ENCODE measurements around the gene GOLGA6L10.
"Not testable (repeated sequence)": the region's sequence is repeated elsewhere in the genome, so short reads cannot be mapped to it uniquely, and the experiment has no call there.

GOLGA6L10 gene

DNA sequence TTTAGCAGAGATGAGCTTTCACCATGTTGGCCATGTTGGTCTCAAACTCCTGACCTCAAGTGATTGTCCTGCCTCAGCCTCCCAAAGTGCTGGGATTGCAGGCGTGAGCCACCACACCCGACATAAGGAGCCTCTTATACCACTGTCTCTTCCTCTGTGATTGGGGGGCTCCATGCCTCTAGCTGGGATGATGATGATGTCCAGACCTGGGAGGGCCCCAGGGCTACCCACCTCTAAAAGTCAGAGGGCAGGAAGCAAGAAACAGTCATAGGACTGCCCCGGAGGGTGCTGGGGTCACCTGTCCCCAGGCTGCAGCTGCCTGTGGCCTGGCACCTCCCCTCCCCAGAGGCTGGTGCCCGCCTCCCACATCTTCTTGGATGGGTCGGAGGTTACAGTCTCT lies 5.4 kb downstream of the GOLGA6L10 start:
- not testable (repeated sequence) for DNase-seq (ENCODE audit: low read depth in 2 of 2)

DNA sequence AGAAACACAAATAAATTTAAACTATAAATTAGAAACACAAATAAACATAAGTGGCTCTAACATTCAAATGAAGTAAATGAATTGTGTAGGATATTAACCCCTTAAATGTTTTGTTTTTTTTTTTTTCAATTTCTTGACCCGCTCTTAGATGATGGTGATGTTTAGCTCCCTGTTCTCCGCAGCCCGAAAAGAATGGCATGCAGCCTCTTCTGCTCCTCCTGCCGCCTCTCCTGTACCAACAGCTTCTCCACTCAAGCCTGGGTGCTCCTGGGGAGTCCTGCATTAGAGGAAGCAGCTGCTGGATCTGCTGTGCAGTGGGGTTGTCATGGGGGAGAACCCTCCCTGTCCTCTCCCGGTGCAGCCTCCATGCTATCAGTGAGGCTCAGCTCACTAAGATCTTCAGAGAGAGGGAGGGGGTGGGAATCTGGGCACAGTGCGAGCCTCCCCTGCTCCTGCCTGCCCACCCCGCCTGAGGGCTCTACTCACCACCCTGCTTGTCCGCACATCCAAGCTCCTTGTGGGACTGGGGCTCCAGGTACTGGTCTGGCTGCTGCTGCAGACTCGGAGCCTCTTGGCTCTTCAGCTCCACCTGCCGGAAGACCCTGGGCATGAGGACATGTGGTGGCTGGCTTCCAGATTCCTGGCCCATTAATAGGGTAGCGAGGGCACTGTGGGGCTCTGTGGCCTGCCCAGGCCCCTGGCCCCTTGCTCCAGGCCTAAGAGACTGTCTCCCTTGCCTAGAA lies 6.5 kb downstream of the GOLGA6L10 start:
- DNase-seq (ENCODE audit: low read depth in 2 of 2), result peak in 1 of 2 donors; percentile 17

DNA sequence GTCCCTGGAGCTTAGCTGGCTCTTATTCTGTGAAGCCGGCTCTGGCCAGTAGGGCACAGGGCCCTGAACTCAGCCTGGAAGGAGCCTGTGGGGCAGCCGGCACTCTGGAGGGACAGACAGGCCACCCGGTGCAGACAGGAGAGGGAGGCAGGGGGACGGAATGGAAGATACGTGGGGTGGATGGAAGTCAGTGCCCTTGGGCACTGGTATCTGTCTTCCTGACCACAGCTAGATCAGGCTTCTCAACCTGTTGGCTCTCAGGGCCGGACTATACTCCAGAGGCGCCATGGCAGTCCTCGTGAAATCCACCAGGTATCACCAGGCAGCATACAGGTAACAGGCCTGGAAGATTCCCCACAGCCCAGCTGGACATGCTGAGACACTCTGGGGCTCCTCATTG lies 10.7 kb downstream of the GOLGA6L10 start:
- not testable (repeated sequence) for DNase-seq (ENCODE audit: low read depth in 2 of 2)

DNA sequence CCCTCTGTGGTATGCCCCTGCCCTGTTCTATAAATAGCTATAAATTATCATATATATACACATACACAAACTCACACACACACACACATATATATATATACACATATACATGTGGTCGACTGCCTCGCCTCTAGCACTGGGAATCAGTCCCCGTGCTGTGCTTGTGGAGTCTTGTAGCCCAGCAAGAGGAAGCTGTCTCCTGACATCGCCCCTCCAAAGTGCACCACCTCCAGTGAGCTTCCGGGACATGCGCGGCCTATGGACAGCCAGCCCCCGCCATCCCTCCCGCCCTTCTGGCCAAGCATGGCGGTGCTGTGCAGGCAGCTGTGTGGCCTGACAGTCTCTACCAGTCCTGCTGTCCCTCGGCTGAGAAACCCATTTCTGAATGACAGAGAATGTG lies 11.2 kb downstream of the GOLGA6L10 start:
- not testable (repeated sequence) for DNase-seq (ENCODE audit: low read depth in 2 of 2)

DNA sequence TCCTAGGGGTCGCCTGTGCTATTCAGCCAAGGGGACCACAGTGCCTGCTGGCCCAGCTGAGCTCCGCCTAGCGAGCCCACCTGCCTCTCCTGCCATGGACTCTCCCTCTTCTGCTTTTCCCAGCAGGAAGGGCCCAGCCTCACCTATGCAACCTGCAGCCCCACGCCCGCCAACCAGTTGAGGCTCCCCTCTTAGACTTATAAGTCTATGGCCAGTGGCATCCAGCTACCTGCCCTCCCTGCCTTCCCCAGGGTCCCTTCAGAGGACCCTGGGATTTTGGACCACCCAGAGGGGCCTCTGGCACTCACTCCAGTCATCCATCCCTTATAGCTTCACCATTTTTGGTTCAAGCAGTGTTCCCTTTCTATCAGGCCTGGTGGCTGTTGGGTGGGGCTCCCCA lies 12.2 kb downstream of the GOLGA6L10 start:
- DNase-seq (ENCODE audit: low read depth in 2 of 2), result not testable (repeated sequence)

DNA sequence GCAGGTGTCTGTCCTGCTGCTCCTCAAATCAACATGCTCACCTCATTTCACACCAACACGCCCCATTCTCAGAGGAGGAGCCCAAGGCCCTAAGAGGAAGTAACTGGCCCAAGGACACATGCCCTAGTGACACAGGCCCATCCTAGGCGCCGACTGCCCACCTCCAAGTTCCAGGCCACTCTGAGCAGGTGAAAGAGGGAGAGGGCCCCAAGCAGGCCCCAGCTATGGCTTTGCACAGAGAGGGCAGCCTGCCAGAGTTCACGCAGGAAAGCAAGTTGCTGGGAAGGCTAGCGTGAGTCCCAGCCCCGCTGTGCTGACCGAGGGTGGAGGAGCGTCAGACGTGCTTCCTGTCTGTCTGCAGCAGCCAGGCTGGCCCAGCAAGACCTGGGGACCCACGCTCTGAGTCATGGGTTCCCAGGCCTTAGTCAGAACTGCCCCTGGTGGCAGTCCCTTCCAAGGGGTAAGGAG lies 13.1 kb downstream of the GOLGA6L10 start:
- DNase-seq (ENCODE audit: low read depth in 2 of 2), result not testable (repeated sequence)

DNA sequence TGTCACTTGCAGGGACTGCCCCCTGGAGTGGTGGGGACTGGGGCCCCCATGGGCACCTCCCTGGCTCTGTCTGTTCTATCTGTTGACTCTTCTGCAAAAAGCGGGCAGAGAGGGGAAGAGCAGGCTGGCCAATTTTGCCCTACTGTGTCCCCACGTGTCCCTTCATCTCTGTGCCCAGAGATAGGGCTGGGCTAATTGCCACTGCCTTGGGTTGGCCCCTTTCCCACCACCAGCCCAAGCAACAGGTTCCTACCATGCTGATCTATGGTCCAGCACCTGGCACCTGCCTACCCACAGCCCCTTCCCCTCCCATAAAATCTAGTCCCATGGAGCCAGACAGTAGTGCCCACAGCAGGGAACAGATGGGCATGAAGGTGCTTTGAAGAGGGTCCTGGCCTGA lies 14.3 kb downstream of the GOLGA6L10 start:
- DNase-seq (ENCODE audit: low read depth in 2 of 2), result not testable (repeated sequence)

DNA sequence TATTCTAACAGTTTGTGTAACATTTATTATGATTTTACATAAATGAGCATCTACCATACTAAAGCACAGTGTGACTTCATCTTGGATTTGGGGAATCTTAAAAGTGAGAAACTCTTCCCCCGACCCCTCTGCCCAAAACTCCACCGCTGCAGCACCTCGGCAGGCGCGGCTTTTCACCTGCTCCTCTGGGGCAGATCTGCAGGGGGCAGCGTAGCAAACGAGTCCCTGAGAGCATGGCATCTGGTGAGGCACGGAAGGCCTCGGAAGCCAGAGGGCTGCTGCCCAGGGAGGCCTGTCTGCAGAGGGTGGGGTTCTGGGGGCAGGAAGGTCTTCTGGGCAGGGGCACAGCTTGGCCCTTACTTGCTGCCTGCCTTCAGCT lies 14.7 kb downstream of the GOLGA6L10 start:
- DNase-seq (ENCODE audit: low read depth in 2 of 2), result not testable (repeated sequence)

DNA sequence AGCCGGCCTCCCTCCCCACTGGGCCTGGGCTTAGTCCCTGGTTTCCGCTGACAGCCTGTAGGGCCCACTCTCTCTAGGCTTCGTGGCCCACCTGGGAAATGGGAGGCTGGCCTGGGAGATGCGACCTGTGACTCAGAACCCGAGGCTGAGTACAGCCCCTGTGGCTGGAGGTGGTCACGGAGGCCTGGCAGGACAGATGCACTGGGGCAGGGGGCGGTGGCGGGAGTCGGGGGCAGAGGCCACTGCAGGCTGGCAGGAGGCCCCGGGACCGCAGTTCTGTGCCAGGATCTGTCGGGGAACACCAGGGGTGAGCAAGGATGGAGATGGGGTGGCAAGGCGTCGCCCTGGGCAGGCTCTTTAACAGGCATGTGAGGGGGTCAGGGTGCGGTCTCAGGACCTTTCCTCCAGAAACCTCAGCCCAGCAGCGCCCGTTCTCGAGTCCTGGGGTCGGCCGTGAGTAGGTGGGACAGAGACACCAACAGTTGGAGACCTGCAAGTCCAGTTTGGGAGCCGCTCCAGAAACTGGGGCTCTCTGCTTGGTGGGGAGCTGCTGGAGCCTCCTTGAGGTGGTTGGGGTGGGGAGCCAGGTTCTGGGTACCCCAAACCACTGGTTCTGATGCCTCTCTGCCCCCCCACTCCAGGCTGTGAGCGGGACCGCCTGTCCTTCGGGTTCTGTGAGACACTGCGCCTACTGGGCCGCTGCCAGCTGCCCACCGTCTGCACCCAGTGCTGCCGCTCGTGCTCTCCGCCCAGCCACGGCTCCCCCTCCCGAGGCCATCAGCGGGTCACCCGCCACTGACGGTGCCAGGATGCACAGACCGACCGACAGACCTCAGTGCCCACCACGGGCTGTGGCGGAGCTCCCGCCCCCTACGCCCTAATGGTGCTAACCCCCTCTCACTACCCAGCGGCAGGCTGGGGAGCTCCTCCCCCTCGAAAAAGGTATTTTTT lies 15.4 kb downstream of the GOLGA6L10 start:
- DNase-seq (ENCODE audit: low read depth in 2 of 2), result not testable (repeated sequence)

DNA sequence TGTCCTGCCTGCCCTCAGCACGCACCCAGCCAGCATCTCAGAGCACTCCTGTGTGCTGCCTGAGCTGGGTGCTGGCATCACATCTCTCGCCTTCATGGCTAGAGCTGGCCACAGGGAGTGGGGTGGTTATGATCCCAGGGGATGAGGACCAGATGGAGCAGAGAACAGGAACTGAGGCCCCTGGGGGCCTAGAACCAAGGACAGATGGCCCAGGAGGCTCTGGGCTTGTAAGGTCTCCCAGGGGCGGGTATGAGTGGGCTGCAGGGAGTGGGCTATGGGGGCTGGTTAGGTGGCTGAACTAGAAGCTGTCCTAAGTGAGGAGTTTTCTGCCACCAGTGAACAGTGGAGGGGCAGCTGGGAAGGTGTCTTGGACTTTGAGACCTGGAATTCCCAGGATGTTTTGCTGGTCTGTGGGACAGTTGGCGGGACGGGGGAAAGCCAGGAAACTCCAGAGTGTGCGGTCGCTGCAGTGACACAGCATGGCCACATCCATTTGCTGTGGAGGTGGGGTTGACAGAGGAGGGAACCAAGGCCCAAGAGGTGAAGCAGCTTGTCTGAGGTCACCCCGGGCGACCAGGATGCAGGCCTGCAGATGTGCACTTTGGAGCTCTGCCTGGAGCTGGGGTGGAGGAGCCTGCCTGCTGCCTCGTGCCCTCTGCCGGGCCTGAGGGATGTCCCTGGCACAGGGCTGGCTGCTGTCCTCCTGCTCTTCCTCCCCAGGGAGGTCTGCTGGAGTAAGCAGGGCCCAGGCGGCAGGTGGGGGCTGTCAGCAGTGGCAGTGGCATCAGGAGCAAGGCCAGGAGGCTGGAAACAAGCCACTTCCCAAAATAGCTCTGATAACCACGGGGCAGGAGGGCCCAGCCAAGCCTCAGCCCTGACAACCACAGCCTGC lies 16.3 kb downstream of the GOLGA6L10 start:
- not testable (repeated sequence) for DNase-seq (ENCODE audit: low read depth in 2 of 2)

DNA sequence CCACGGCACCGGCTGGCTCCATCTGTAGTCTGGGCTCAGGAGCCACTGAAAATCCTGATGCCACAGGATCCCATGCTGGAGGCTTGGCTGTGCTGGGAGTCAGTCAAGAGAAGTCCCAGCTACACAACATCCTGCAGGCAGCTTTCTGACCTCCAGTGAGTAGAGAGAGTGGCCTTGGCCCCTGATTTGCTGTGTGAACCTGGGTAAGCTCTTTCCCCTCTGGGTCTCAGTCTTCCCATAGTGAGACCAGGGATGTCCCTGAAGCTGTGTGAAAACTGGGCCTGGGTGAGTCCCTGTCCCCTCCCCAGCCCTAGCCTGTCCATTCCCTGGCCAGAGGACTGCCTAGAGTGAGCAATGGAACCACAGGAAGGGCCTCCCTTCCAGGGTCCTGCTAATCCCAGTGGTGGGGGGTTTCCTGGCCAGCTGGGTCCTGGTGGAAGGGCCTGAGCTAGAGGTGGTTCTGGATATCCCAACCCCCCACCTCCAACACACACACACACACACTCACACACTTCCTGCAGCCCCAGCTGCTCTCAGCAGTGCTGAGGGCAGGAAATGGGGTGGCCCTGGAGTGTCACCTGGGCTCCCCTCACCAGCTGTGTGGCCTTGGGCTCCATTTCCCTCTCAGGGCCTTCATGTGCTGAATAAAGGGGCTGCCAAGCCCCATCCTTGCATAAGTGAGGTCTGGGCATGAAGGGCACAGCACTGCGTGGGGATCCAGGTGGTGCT lies 17.5 kb downstream of the GOLGA6L10 start:
- DNase-seq (ENCODE audit: low read depth in 2 of 2), result not testable (repeated sequence)

DNA sequence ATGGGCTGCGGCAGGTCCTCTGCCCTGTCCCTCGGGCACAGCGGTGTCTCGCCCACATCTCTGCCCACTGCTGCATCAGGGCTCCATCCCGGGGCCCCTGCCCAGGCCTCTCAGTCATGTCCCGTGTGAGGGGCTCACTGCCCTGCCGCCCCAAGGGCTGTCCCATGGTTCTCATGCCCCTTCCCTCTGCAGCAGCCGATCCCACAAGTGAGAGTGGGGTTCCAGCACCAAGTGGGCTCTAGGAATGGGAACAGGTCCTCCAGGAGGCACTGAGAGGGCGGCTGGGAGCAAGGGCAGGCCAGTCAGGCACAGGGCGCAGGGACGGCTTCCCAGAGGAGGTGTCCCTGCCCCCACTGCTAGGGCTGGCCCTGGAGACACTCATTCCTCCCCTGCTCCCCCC lies 18.4 kb downstream of the GOLGA6L10 start:
- DNase-seq (ENCODE audit: low read depth in 2 of 2), result not testable (repeated sequence)

DNA sequence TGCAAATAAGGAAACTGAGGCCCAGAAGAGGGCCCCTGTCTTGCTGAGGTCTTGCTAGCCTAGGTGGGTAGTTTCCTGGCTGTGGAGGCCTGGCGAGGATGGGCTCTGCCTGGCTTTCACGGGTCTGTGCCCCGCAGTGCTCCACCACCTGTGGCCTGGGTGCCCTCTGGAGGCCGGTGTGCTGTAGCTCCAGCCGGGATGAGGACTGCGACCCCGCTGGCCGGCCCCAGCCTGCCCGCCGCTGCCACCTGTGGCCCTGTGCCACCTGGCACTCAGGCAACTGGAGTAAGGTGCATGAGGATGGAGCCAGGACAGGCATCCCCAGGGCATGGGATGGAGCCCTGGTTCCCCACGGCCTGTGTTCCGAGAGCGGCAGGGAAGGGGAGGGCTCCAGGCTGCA lies 20.2 kb downstream of the GOLGA6L10 start:
- DNase-seq (ENCODE audit: low read depth in 2 of 2), result not testable (repeated sequence)

DNA sequence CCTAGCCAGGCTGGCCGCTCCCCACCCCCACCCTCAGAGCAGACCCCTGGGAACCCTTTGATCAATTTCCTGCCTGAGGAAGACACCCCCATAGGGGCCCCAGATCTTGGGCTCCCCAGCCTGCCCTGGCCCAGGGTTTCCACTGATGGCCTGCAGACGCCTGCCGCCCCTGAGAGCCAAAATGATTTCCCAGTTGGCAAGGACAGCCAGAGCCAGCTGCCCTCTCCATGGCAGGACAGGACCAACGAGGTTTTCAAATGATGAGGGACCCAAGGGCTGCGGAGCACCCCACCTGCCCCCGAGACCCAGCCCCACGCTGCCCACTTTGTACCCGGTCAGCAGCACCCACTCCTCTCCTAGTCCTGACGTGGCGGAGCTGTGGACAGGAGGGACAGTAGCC lies 21.9 kb downstream of the GOLGA6L10 start:
- not testable (repeated sequence) for DNase-seq (ENCODE audit: low read depth in 2 of 2)

DNA sequence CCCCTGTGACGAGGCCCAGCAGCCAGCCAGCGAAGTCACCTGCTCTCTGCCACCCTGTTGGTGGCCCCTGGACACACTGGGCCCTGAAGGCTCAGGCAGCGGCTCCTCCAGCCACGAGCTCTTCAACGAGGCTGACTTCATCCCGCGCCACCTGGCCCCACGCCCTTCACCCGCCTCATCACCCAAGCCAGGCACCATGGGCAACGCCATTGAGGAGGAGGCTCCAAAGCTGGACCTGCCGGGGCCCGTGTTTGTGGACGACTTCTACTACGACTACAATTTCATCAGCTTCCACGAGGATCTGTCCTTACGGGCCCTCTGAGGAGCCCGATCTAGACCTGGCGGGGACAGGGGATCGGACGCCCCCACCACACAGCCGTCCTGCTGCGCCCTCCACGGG lies 22.4 kb downstream of the GOLGA6L10 start:
- not testable (repeated sequence) for DNase-seq (ENCODE audit: low read depth in 2 of 2)

DNA sequence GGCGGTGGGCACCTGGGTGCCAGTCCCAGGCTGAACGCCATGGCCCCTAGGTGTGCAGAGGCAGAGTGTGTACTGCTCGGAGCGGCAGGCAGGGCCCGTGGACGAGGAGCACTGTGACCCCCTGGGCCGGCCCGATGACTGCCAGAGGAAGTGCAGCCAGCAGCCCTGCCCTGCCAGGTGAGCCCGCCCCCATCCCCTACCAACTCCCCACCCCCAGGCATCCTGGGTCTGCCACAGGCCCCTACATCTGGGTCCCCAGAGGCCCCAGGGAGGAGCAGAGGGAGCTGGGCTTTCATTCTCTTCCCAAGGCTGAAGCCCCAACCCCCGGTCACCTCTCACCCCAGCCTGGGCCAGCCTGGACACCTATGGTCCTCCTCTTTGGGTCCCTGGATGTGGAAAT lies 23.6 kb downstream of the GOLGA6L10 start:
- DNase-seq (ENCODE audit: low read depth in 2 of 2), result not testable (repeated sequence)

DNA sequence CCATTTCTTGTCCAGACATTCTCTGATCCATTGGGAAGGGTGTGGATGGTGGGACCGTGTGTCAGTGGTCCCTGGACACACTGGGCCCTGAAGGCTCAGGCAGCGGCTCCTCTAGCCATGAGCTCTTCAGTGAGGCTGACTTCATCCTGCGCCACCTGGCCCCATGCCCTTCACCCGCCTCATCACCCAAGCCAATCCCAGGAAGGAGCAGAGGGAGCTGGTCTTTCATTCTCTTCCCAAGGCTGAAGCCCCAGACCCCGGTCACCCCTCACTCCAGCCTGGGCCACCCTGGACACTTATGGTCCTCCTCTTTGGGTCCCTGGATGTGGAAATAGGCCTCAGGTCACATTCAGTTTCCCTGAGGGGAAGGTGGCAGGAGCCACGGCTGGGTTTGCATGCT lies 24.4 kb downstream of the GOLGA6L10 start:
- not testable (repeated sequence) for DNase-seq (ENCODE audit: low read depth in 2 of 2)

DNA sequence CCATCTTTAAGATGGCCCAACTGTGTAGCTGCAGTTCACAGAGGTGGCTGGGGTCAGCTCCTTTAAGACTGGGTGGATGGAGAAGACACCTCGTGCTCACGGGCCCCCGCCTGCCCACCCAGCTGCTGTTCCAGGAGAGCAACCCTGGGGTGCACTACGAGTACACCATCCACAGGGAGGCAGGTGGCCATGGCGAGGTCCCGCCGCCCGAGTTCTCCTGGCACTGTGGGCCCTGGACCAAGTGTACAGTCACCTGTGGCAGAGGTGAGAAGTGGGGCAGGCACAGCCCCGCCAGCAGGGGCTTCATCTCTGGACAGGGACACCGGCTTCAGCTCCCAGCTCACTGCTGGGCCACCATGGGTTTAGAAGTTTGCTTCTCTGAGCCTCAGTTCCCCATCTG lies 26.8 kb downstream of the GOLGA6L10 start:
- DNase-seq (ENCODE audit: low read depth in 2 of 2), result not testable (repeated sequence)

DNA sequence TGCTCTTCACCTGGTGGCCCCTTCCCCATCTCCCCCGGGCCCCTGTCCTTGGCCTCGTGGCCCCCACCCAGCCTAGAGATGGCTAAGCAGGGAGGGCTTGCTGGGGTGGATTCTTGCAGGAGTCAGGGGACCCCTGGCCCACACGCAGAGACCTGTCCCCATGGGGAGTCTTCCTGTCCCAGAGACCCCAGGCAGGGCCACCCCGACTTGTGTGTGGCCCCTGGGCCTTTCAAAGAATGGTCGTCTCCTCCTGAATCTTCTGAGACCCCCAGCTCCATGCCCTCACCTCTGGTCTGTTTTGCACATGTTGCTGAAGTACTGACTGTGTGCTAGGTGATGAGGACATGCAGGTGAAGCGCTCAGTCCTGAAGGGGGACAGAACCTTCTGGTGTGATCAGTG lies 28.4 kb downstream of the GOLGA6L10 start:
- not testable (repeated sequence) for DNase-seq (ENCODE audit: low read depth in 2 of 2)

DNA sequence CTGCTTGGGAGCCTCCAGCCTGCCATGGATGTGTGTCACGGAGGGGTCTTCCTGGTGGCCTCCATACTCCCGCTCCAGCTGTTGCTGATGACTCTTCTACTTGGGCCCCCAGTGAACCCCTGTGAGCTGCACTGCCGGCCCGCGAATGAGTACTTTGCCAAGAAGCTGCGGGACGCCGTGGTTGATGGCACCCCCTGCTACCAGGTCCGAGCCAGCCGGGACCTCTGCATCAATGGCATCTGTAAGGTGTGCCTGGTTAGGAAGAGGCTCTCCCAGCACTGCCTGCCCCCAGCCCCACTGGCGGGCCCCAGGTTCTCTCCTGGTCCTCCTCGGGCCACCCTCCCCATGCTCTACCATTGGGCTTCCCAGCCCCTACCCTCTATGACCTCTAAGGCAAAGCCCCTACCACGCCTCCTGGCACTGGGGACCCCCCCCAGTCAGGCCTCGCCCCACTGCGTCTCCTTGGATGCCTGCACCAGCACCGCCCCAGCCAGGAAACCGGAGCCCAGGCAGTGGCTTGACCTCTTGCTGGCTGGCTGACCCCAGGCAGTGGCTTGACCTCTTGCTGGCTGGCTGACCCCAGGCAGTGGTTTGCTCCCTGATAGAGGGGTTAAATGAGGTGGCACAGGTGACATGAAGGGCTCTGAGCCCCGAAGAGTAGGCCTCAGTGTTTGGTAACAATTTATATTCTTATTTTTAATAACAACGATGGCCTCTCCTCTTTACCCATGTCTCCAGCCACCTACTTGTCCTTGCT lies 29.6 kb downstream of the GOLGA6L10 start:
- not testable (repeated sequence) for DNase-seq (ENCODE audit: low read depth in 2 of 2)
